Vagina (tissue), 2 donors: ENCODE results near the gene ARL2BP. TPM values are rescaled to one million over a fixed set of nuclear protein-coding genes. Genes with fewer than 3 reads are reported as not detected.
A peak's percentile ranks its signal among the peaks of the same experiment; 100 is the strongest.

Experiments
- DNase-seq, 2 donors: peaks; one replicate each; pipeline ENCODE4 v3.0.0-alpha.2; 2017; ENCODE audit errors: extremely low spot score in 2 of 2
- H3K27ac ChIP-seq: fragments of 200-600 bp; sonication (generic); one replicate; pipeline ENCODE4 v1.5.1; 2019
- H3K27me3 ChIP-seq: fragments of 200-600 bp; sonication (generic); one replicate; pipeline ENCODE4 v1.5.1; 2019
- H3K36me3 ChIP-seq, 2 donors: fragments of 200-600 bp; sonication (generic); one replicate each; pipeline ENCODE4 v1.5.1; 2017 to 2019
- H3K4me1 ChIP-seq: fragments of 200-600 bp; sonication (generic); one replicate; pipeline ENCODE4 v1.5.1; 2019
- H3K4me3 ChIP-seq, 2 donors: fragments of 200-600 bp; sonication (generic); 1 replicate in 1 of 2; 2 replicates in 1 of 2; pipeline ENCODE4 v1.5.1; 2016 to 2019
- H3K9me3 ChIP-seq: fragments of 200-600 bp; sonication (generic); one replicate; pipeline ENCODE4 v1.5.1; 2019
- CTCF ChIP-seq, 3 experiments: fragments of 450-650 bp in 2 of 3; fragments of 200-600 bp in 1 of 3; sonication (generic) in 1 of 3; IDR thresholded peaks; one replicate each; pipeline ENCODE4 v1.5.1; 2017 to 2019; ENCODE audit warnings: antibody characterized with exemption in 3 of 3, mild to moderate bottlenecking in 2 of 3, moderate library complexity in 2 of 3
- POLR2A ChIP-seq, 2 donors: fragments of 450-650 bp; IDR thresholded peaks; one replicate each; pipeline ENCODE4 v1.6.1; 2017; ENCODE audit warnings: antibody characterized with exemption in 2 of 2, mild to moderate bottlenecking in 2 of 2, moderate library complexity in 2 of 2
- POLR2AphosphoS5 ChIP-seq, 2 donors: sonication (generic); formaldehyde crosslinking; IDR thresholded peaks; one replicate each; pipeline ENCODE4 v1.9.0; 2017; ENCODE audit warnings: antibody characterized with exemption in 2 of 2, mild to moderate bottlenecking in 2 of 2, low read depth in 1 of 2; ENCODE audit not compliant: insufficient read depth in 1 of 2
- intact Hi-C: fragments of 100-400 bp; cut with DNase I; formaldehyde crosslinking; loops from one replicate; pipeline ENCODE4 v1.15.1; 2023
- total RNA-seq: library from RNA; depleted of rRNA; stranded (reverse); fragments of >200 nt; gene quantifications from one replicate; pipeline ENCODE4 v1.2.3, GENCODE V29; 2016

ARL2BP gene
- total RNA-seq, 1 donor from 2014 or later, result 44.7 TPM

GRCh38 chr16:57242650-57243049 lies 2.4 kb upstream of the ARL2BP start:
- H3K27ac ChIP-seq, result no peak overlapping the region
- no peak for DNase-seq
- intact Hi-C loops, result loop anchor here (10.0 kb wide), 1 partner anchor 58 kb away; the partner anchor contains the start of genes PSME3IP1 and RSPRY1
- peaks cover 0 to 7% of the 10 kb centered on the region in 2 donors for H3K36me3 ChIP-seq
- H3K4me3 ChIP-seq, result no peak overlapping the region
- no peaks in the 10 kb centered on the region for H3K9me3 ChIP-seq
- H3K4me1 ChIP-seq, result peaks cover 12% of the 10 kb centered on the region
- no peaks in the 10 kb centered on the region for H3K27me3 ChIP-seq
- TF ChIP-seq CTCF (IDR thresholded peaks at IDR 0.05) (no peak), POLR2A (IDR thresholded peaks at IDR 0.05) (no peak), POLR2AphosphoS5 (IDR thresholded peaks at IDR 0.05; ENCODE audit: insufficient read depth in 1 of 2, low read depth in 1 of 2) (no peak)

- Histone ChIP-seq H3K4me3 (peak overlapping the region; percentile 71 to 90), H3K27me3 (no peaks in the 10 kb centered on the region), H3K9me3 (no peaks in the 10 kb centered on the region), H3K4me1 (peaks cover 12% of the 10 kb centered on the region), H3K27ac (peak overlapping the region; percentile 87), H3K36me3 (peaks cover 0 to 22% of the 10 kb centered on the region in 2 donors)
- intact Hi-C loops, result loop anchor here (10.0 kb wide), 1 partner anchor 60 kb away; the partner anchor contains the start of genes PSME3IP1 and RSPRY1
- no peak for DNase-seq
- no peak for TF ChIP-seq CTCF (IDR thresholded peaks at IDR 0.05)
- TF ChIP-seq POLR2A (IDR thresholded peaks at IDR 0.05), result no peak
- TF ChIP-seq POLR2AphosphoS5 (IDR thresholded peaks at IDR 0.05; ENCODE audit: insufficient read depth in 1 of 2, low read depth in 1 of 2), result no peak
These were observed 644 bp upstream of the ARL2BP start for GRCh38 chr16:57244463-57244766.

GRCh38 chr16:57245472-57246113 lies 534 bp downstream of the ARL2BP start:
- intact Hi-C loops, result loop anchor here (10.0 kb wide), 1 partner anchor 61 kb away; the partner anchor contains the start of genes PSME3IP1 and RSPRY1

DNA sequence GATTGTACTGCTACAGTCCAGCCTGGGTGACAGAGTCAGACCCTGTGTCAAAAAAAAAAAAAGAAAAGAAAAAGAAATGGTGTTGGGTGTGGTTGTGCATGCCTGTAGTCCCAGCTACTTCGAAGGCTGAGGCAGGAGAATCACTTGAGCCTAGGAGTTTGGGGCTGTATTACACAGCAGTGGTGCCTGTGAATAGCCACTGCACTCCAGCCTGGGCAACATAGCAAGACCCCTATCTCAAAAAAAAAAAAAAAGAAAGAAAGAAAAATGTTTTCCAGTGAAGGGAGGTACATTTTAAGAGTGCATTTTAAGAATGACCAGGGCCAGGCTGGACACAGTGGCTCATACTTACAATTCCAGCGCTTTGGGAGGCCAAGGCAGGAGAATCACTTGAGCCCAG lies 6.3 kb downstream of the ARL2BP start:
- no peaks in the 10 kb centered on the region for H3K27me3 ChIP-seq
- DNase-seq, result no peak
- H3K4me3 ChIP-seq, result no peak overlapping the region
- intact Hi-C loops, result no loop called here
- H3K4me1 ChIP-seq, result peaks cover 5% of the 10 kb centered on the region
- no peak overlapping the region for H3K27ac ChIP-seq
- no peaks in the 10 kb centered on the region for H3K9me3 ChIP-seq
- TF ChIP-seq POLR2AphosphoS5 (IDR thresholded peaks at IDR 0.05; ENCODE audit: insufficient read depth in 1 of 2, low read depth in 1 of 2) (no peak), POLR2A (IDR thresholded peaks at IDR 0.05) (no peak), CTCF (IDR thresholded peaks at IDR 0.05) (no peak)
- H3K36me3 ChIP-seq, result peaks cover 0 to 79% of the 10 kb centered on the region in 2 donors

More at GRCh38 chr16:57245472-57246113, 534 bp downstream of the ARL2BP start:
- Histone ChIP-seq H3K4me1 (peaks cover 12% of the 10 kb centered on the region), H3K4me3 (peak overlapping the region; percentile 71 to 90), H3K36me3 (peaks cover 0 to 34% of the 10 kb centered on the region in 2 donors), H3K27ac (peak overlapping the region; percentile 87), H3K27me3 (no peaks in the 10 kb centered on the region), H3K9me3 (no peaks in the 10 kb centered on the region)
- DNase-seq, result no peak
- TF ChIP-seq POLR2A (IDR thresholded peaks at IDR 0.05), result no peak
- no peak for TF ChIP-seq CTCF (IDR thresholded peaks at IDR 0.05)

GRCh38 chr16:57252148-57252721 lies 7.2 kb downstream of the ARL2BP start:
- H3K4me3 ChIP-seq, result no peak overlapping the region
- no peak for DNase-seq
- intact Hi-C loops, result no loop called here
- no peaks in the 10 kb centered on the region for H3K9me3 ChIP-seq
- H3K4me1 ChIP-seq, result peaks cover 8% of the 10 kb centered on the region
- no peak overlapping the region for H3K27ac ChIP-seq
- TF ChIP-seq CTCF (IDR thresholded peaks at IDR 0.05) (no peak), POLR2AphosphoS5 (IDR thresholded peaks at IDR 0.05; ENCODE audit: insufficient read depth in 1 of 2, low read depth in 1 of 2) (no peak), POLR2A (IDR thresholded peaks at IDR 0.05) (no peak)
- H3K27me3 ChIP-seq, result no peaks in the 10 kb centered on the region
- peaks cover 0 to 76% of the 10 kb centered on the region in 2 donors for H3K36me3 ChIP-seq
